CD14-positive monocyte (primary cell): ENCODE data around the gene SAP130. TPM values are rescaled to one million over a fixed set of nuclear protein-coding genes. Genes with fewer than 3 reads are reported as not detected.
"Not testable (repeated sequence)": the region's sequence is repeated elsewhere in the genome, so short reads cannot be mapped to it uniquely, and the experiment has no call there.

Experiments
- DNase-seq, 3 donors: peaks; one replicate each; pipeline ENCODE4 v3.0.0-alpha.2; 2011 to 2022
- H2AFZ ChIP-seq: 2 replicates; pipeline ENCODE4 v1.6.0; 2012; ENCODE audit warnings: mild to moderate bottlenecking, low read depth, low read length, inconsistent platforms; ENCODE audit not compliant: insufficient read depth, poor library complexity, severe bottlenecking
- H3K27ac ChIP-seq, 2 donors: 1 replicate in 1 of 2; 2 replicates in 1 of 2; pipeline ENCODE4 v1.5.1; 2012 to 2013; ENCODE audit warnings: low read length in 2 of 2, control low read depth in 1 of 2, inconsistent platforms in 1 of 2, low read depth in 1 of 2, mild to moderate bottlenecking in 1 of 2
- H3K27me3 ChIP-seq, 2 donors: one replicate each; pipeline versions ENCODE4 v1.6.0 to v1.6.1; 2011 to 2013; ENCODE audit warnings: low read length in 2 of 2; ENCODE audit not compliant: control insufficient read depth in 2 of 2, insufficient read depth in 2 of 2
- H3K36me3 ChIP-seq, 2 donors: replicated peaks in 1 of 2; 1 replicate in 1 of 2; 2 replicates in 1 of 2; pipeline versions ENCODE4 v1.5.1 to v1.6.1; 2012 to 2013; ENCODE audit warnings: low read length in 2 of 2, control low read depth in 1 of 2, inconsistent platforms in 1 of 2, mild to moderate bottlenecking in 1 of 2; ENCODE audit not compliant: insufficient read depth in 2 of 2, control insufficient read depth in 1 of 2
- H3K4me1 ChIP-seq, 2 donors: 1 replicate in 1 of 2; 2 replicates in 1 of 2; pipeline versions ENCODE4 v1.5.1 to v1.6.1; 2012 to 2013; ENCODE audit warnings: low read length in 2 of 2, control low read depth in 1 of 2, inconsistent platforms in 1 of 2, mild to moderate bottlenecking in 1 of 2, moderate library complexity in 1 of 2; ENCODE audit not compliant: insufficient read depth in 2 of 2, control insufficient read depth in 1 of 2
- H3K4me2 ChIP-seq: replicated peaks from 2 replicates; pipeline ENCODE3; 2012; ENCODE audit warnings: low read length, moderate library complexity, mild to moderate bottlenecking; ENCODE audit not compliant: poor library complexity, severe bottlenecking; ENCODE audit errors: extremely low read depth
- H3K4me3 ChIP-seq, 3 experiments: fragments of 200-600 bp in 1 of 3; sonication (generic) in 1 of 3; replicated peaks in 1 of 3; 1 replicate in 2 of 3; 2 replicates in 1 of 3; pipeline ENCODE4 v1.5.1; 2011 to 2013; ENCODE audit warnings: low read length in 3 of 3, mild to moderate bottlenecking in 3 of 3, control low read depth in 2 of 3, low read depth in 2 of 3, inconsistent platforms in 1 of 3, moderate library complexity in 1 of 3
- H3K79me2 ChIP-seq: 2 replicates; pipeline ENCODE4 v1.6.0; 2012; ENCODE audit warnings: mild to moderate bottlenecking, control low read depth, inconsistent platforms, low read length, moderate library complexity; ENCODE audit not compliant: insufficient read depth
- H3K9ac ChIP-seq: 2 replicates; pipeline ENCODE4 v1.6.0; 2017; ENCODE audit warnings: low read length, mild to moderate bottlenecking; ENCODE audit not compliant: insufficient read depth, poor library complexity, severe bottlenecking
- H3K9me3 ChIP-seq, 2 donors: replicated peaks in 1 of 2; 1 replicate in 1 of 2; 2 replicates in 1 of 2; pipeline versions ENCODE4 v1.5.1 to v1.6.1; 2012 to 2013; ENCODE audit warnings: low read length in 2 of 2, control low read depth in 1 of 2; ENCODE audit not compliant: control insufficient read depth in 1 of 2, insufficient read depth in 1 of 2
- H4K20me1 ChIP-seq: 2 replicates; pipeline ENCODE4 v1.6.0; 2012; ENCODE audit warnings: mild to moderate bottlenecking, low read length, control low read depth, moderate library complexity; ENCODE audit not compliant: insufficient read depth
- H3K27ac Mint-ChIP-seq, 7 donors: one replicate each; pipeline ENCODE4 v1.8.0; 2020; ENCODE audit warnings: mild to moderate bottlenecking in 7 of 7, mixed read lengths in 7 of 7, moderate library complexity in 6 of 7, inconsistent platforms in 2 of 7
- H3K27me3 Mint-ChIP-seq, 3 donors: one replicate each; pipeline ENCODE4 v1.8.0; 2021 to 2022; ENCODE audit warnings: low read depth in 3 of 3, mild to moderate bottlenecking in 3 of 3, mixed read lengths in 3 of 3, moderate library complexity in 3 of 3, inconsistent platforms in 1 of 3
- H3K36me3 Mint-ChIP-seq, 2 donors: one replicate each; pipeline ENCODE4 v1.8.0; 2020; ENCODE audit warnings: mixed read lengths in 2 of 2, inconsistent platforms in 1 of 2, mild to moderate bottlenecking in 1 of 2
- H3K4me1 Mint-ChIP-seq: one replicate; pipeline ENCODE4 v1.8.0; 2020; ENCODE audit warnings: mild to moderate bottlenecking, mixed read lengths
- H3K4me3 Mint-ChIP-seq, 2 donors: one replicate each; pipeline ENCODE4 v1.8.0; 2020; ENCODE audit warnings: mild to moderate bottlenecking in 2 of 2, mixed read lengths in 2 of 2, moderate library complexity in 1 of 2
- H3K9me3 Mint-ChIP-seq, 7 donors: one replicate each; pipeline ENCODE4 v1.8.0; 2020 to 2022; ENCODE audit warnings: mixed read lengths in 7 of 7, mild to moderate bottlenecking in 6 of 7, moderate library complexity in 6 of 7, inconsistent platforms in 2 of 7
- CTCF ChIP-seq: fragments of 200-600 bp; IDR thresholded peaks from one replicate; pipeline ENCODE4 v1.8.0; 2022; ENCODE audit warnings: antibody characterized with exemption, mild to moderate bottlenecking
- WGBS: methylation state at CpG from one replicate; pipeline ENCODE4 v1.1.5; 2013; ENCODE audit warnings: missing lambda C conversion rate; ENCODE audit not compliant: insufficient coverage; 5-methylcytosine and 5-hydroxymethylcytosine counted together
- intact Hi-C, 2 donors: fragments of 100-400 bp; cut with micrococcal nuclease; formaldehyde crosslinking; loops; one replicate each; pipeline versions ENCODE4 v1.15.0 to v1.15.1; 2023
- polyA plus RNA-seq, 3 donors: library from polyadenylated mRNA; depleted of rRNA in 1 of 3; unstranded in 2 of 3; stranded (reverse) in 1 of 3; fragments of 300-500 nt in 2 of 3; fragments of >200 nt in 1 of 3; fragmentation: Illumina TruSeq in 2 of 3; gene quantifications; 1 replicate in 2 of 3; 2 replicates in 1 of 3; pipeline ENCODE4 v1.2.3, GENCODE V29; 2012 to 2021

Gene SAP130
- polyA plus RNA-seq, 3 donors = 2.8 to 16.4 (median 6.4) TPM

- no peaks in the 10 kb centered on the region for H3K9me3 ChIP-seq
- H3K4me1 ChIP-seq = peaks cover 5 to 7% of the 10 kb centered on the region in 2 donors
- H3K36me3 Mint-ChIP-seq = no peaks in the 10 kb centered on the region
- H2AFZ ChIP-seq = no peak overlapping the region
- no peak overlapping the region for H3K4me3 ChIP-seq
- no peaks in the 10 kb centered on the region for H3K79me2 ChIP-seq
- no peak for DNase-seq
- H4K20me1 ChIP-seq = no peaks in the 10 kb centered on the region
- H3K27me3 ChIP-seq = no peaks in the 10 kb centered on the region
- H3K36me3 ChIP-seq = no peaks in the 10 kb centered on the region
- no peak overlapping the region for H3K27ac ChIP-seq
- WGBS = 80% methylated on average over 5 of the region's 6 CpGs
- H3K27me3 Mint-ChIP-seq = peaks cover 2 to 12% (median 12%) of the 10 kb centered on the region in 3 donors
- H3K9ac ChIP-seq = no peak overlapping the region
- intact Hi-C loops = no loop called here
- no peaks in the 10 kb centered on the region for H3K9me3 Mint-ChIP-seq
- H3K4me2 ChIP-seq = no peak overlapping the region
- peaks cover 7% of the 10 kb centered on the region for H3K4me1 Mint-ChIP-seq
- no peak overlapping the region for H3K4me3 Mint-ChIP-seq
- H3K27ac Mint-ChIP-seq = no peak overlapping the region
- TF ChIP-seq CTCF = no peak
These were observed 118.8 kb downstream of the SAP130 start for GRCh38 chr2:127909019-127909418.

GRCh38 chr2:127907733-127908400, 120.0 kb downstream of the SAP130 start:
- H3K4me1 Mint-ChIP-seq, H3K79me2 ChIP-seq, H2AFZ ChIP-seq, H3K27ac ChIP-seq, H3K27me3 ChIP-seq, H3K4me2 ChIP-seq, H3K9ac ChIP-seq, H3K36me3 Mint-ChIP-seq, H3K9me3 Mint-ChIP-seq, DNase-seq, H3K27ac Mint-ChIP-seq, H4K20me1 ChIP-seq, H3K4me3 ChIP-seq, intact Hi-C loops, H3K4me3 Mint-ChIP-seq, H3K36me3 ChIP-seq, H3K9me3 ChIP-seq, H3K4me1 ChIP-seq: not testable (repeated sequence)
- 100% methylated on average over 6 of the region's 12 CpGs for WGBS
- peaks cover 2 to 15% (median 14%) of the 10 kb centered on the region in 3 donors for H3K27me3 Mint-ChIP-seq
